ENCODE results near the gene PTPRR.

Gene PTPRR

DNA sequence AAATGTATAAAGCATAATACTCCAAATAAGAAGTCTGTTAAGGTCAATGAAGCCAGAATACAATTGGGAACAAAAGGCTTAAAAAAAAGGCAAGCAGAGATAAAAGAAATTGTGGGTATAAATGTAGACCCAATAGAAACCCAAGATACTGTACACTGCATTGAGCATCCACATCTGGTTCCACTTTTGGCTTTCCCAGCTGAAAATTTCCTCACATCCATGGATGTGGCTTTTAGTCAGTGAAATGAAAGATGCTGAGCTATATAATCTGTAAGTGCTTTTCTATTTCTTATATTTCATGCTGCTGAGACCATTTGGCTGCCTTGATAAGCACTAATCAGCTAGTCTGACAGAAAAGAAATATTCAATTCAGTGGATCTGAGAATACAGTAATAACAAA, 83.5 kb downstream of the PTPRR start:
- Histone ChIP-seq H3K4me3 (ENCODE audit: low read length, poor library complexity, severe bottlenecking) (no peak overlapping the region), H3K9ac (ENCODE audit: low read depth, low read length, poor library complexity, severe bottlenecking) (no peak overlapping the region), H3K79me2 (ENCODE audit: insufficient read depth, low read length) (no peaks in the 10 kb centered on the region), H3K27me3 (ENCODE audit: insufficient read depth, low read length, poor library complexity, severe bottlenecking) (no peaks in the 10 kb centered on the region), H3K9me2 (replicated peaks; ENCODE audit: low read depth, low read length) (no peaks in the 10 kb centered on the region), H3K4me1 (ENCODE audit: insufficient read depth, low read length, poor library complexity, severe bottlenecking) (peaks cover 20% of the 10 kb centered on the region), H3K9me3 (ENCODE audit: insufficient read depth, low read depth, low read length) (no peaks in the 10 kb centered on the region), H3K4me2 (ENCODE audit: low read depth, low read length, poor library complexity, severe bottlenecking) (no peak overlapping the region), H3K36me3 (ENCODE audit: insufficient read depth, low read length) (no peaks in the 10 kb centered on the region), H2AFZ (ENCODE audit: low read length) (no peak overlapping the region), H3F3A (ENCODE audit: low read depth) (no peaks in the 10 kb centered on the region), H4K20me1 (ENCODE audit: insufficient read depth, low read length, poor library complexity, severe bottlenecking) (no peaks in the 10 kb centered on the region)
- TF ChIP-seq, protein P1, sequence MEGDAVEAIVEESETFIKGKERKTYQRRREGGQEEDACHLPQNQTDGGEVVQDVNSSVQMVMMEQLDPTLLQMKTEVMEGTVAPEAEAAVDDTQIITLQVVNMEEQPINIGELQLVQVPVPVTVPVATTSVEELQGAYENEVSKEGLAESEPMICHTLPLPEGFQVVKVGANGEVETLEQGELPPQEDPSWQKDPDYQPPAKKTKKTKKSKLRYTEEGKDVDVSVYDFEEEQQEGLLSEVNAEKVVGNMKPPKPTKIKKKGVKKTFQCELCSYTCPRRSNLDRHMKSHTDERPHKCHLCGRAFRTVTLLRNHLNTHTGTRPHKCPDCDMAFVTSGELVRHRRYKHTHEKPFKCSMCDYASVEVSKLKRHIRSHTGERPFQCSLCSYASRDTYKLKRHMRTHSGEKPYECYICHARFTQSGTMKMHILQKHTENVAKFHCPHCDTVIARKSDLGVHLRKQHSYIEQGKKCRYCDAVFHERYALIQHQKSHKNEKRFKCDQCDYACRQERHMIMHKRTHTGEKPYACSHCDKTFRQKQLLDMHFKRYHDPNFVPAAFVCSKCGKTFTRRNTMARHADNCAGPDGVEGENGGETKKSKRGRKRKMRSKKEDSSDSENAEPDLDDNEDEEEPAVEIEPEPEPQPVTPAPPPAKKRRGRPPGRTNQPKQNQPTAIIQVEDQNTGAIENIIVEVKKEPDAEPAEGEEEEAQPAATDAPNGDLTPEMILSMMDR (conservative IDR thresholded peaks at IDR 0.05; ENCODE audit: low read length) = no peak
- no peak for TF ChIP-seq EZH2phosphoT487 (IDR thresholded peaks at IDR 0.05; ENCODE audit: borderline replicate concordance)

DNA sequence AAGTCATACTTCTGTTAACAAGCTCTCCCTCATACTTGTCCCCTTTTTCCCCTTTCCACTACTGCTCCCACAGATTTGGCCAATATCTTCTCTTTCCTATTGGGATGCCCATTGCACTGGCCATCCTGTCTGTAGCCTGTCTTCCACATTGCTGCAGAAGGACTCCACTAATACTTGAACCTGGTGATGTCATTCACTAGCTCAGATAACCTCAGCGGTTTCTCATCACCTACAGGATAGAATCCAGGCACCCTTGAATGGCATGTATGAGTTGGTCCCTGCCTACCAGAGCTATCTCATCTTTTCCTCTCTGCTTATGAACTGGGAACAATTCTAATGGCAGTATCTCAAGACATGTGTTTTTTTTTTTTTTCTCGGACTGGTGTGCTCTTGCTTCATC, 84.6 kb downstream of the PTPRR start:
- Histone ChIP-seq H2AFZ (ENCODE audit: low read length) (no peak overlapping the region), H3F3A (ENCODE audit: low read depth) (no peaks in the 10 kb centered on the region; the same call in 1 of the 2 replicates), H3K27me3 (ENCODE audit: insufficient read depth, low read length, poor library complexity, severe bottlenecking) (no peaks in the 10 kb centered on the region), H3K4me2 (ENCODE audit: low read depth, low read length, poor library complexity, severe bottlenecking) (no peak overlapping the region), H3K4me3 (ENCODE audit: low read length, poor library complexity, severe bottlenecking) (no peak overlapping the region), H3K9me3 (ENCODE audit: insufficient read depth, low read depth, low read length) (no peaks in the 10 kb centered on the region), H3K9ac (ENCODE audit: low read depth, low read length, poor library complexity, severe bottlenecking) (no peak overlapping the region), H4K20me1 (ENCODE audit: insufficient read depth, low read length, poor library complexity, severe bottlenecking) (no peaks in the 10 kb centered on the region), H3K36me3 (ENCODE audit: insufficient read depth, low read length) (no peaks in the 10 kb centered on the region), H3K4me1 (ENCODE audit: insufficient read depth, low read length, poor library complexity, severe bottlenecking) (peaks cover 21% of the 10 kb centered on the region), H3K9me2 (replicated peaks; ENCODE audit: low read depth, low read length) (no peaks in the 10 kb centered on the region), H3K79me2 (ENCODE audit: insufficient read depth, low read length) (no peaks in the 10 kb centered on the region)
- TF ChIP-seq, protein P1 (conservative IDR thresholded peaks at IDR 0.05; ENCODE audit: low read length) = no peak
- no peak for TF ChIP-seq EZH2phosphoT487 (IDR thresholded peaks at IDR 0.05; ENCODE audit: borderline replicate concordance)

DNA sequence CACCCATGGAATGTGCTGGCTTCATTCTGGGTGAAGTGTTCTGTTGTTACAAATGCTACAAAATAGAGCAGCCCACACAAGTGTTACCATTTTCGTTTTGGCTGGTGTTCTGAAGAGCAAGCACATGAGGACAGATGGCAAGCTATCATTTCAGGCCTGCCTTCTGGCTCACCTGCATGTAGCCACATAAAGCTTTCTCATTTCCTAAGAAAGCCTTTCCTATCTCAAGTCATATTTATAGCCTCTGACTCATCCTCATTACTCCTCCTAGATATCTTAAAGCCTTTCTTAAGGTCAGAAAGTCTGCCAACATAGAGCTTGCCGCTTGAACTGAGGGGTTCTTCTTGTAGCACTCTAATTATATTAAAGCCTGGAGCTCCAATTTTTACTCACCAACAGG, 89.0 kb downstream of the PTPRR start:
- no peaks in the 10 kb centered on the region for H3K9me3 ChIP-seq (ENCODE audit: insufficient read depth, low read depth, low read length)
- peak overlapping the region; percentile 19 for H3K4me2 ChIP-seq (ENCODE audit: low read depth, low read length, poor library complexity, severe bottlenecking)
- no peak overlapping the region for H3K4me3 ChIP-seq (ENCODE audit: low read length, poor library complexity, severe bottlenecking)
- H3F3A ChIP-seq (ENCODE audit: low read depth) = no peaks in the 10 kb centered on the region; the same call in 1 of the 2 replicates
- H3K36me3 ChIP-seq (ENCODE audit: insufficient read depth, low read length) = no peaks in the 10 kb centered on the region
- peaks cover 19% of the 10 kb centered on the region for H3K4me1 ChIP-seq (ENCODE audit: insufficient read depth, low read length, poor library complexity, severe bottlenecking)
- no peaks in the 10 kb centered on the region for H3K79me2 ChIP-seq (ENCODE audit: insufficient read depth, low read length)
- no peaks in the 10 kb centered on the region for H3K27me3 ChIP-seq (ENCODE audit: insufficient read depth, low read length, poor library complexity, severe bottlenecking)
- H2AFZ ChIP-seq (ENCODE audit: low read length) = no peak overlapping the region
- no peaks in the 10 kb centered on the region for H4K20me1 ChIP-seq (ENCODE audit: insufficient read depth, low read length, poor library complexity, severe bottlenecking)
- no peak overlapping the region for H3K9ac ChIP-seq (ENCODE audit: low read depth, low read length, poor library complexity, severe bottlenecking)
- TF ChIP-seq EZH2phosphoT487 (IDR thresholded peaks at IDR 0.05; ENCODE audit: borderline replicate concordance) = no peak
- TF ChIP-seq, protein P1 (conservative IDR thresholded peaks at IDR 0.05; ENCODE audit: low read length) = no peak
- H3K9me2 ChIP-seq (replicated peaks; ENCODE audit: low read depth, low read length) = no peaks in the 10 kb centered on the region

Data from Loucy (cell line).